HG03469 (cell line): ENCODE measurements around the gene DGCR6L.

Experiments
- ATAC-seq: cut with Tn5 transposase; IDR thresholded peaks from one replicate; pipeline ENCODE4 v1.9.1; 2021; ENCODE audit warnings: mild to moderate bottlenecking, moderate library complexity, moderate number of reproducible peaks; ENCODE audit not compliant: unreplicated experiment

DGCR6L gene

DNA sequence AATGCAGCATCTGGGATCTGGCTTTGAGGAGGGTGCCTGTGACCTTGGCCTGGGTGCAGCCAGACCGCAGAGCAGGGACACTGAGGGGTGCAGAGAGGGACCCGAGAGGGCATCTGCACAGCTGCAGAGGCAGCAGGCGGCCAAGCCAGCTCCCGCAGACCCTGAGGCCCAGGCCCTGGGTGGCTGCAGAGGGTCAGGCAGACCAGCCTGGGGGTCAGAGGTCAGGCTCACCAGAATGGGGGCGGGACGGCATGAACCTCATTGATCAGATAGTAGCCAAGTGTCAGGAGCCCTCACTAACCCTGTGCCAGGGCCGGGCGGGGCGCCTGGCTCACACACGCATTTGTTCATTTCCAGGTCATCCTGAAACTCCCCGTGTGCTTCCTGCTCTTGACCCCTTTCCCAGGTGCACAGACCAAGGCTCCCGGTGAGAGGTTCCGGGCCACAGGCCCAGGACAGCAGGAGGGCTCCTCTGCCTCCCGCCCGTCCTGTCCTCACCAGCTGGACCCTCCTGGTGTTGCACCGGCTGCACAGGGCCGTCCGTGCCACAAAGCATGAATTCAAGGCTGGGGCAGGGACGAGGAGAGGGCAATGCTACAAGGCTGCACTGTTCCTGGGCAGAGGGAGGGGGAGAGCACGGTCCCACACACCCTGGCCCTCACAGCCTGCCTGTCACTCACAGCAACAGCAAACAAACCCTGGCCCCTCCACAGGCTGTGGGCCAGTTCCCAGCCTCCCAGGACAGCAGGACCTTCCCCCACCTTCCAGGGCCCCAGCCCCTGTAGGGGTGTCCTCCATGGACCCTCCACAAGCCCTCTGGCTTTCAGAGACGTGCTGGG lies 55.0 kb downstream of the DGCR6L start:
- ATAC-seq: no peak
